Measurements from ENCODE around the gene RPL22L1.
"Not testable (repeated sequence)": the region's sequence is repeated elsewhere in the genome, so short reads cannot be mapped to it uniquely, and the experiment has no call there.

GRCh38 chr3:170818325-170818724, 51.7 kb downstream of the RPL22L1 start:
- not testable (repeated sequence) for TF ChIP-seq EZH2 (IDR thresholded peaks at IDR 0.05; ENCODE audit: borderline replicate concordance, low read depth, low read length, poor library complexity, severe bottlenecking); CTCF (conservative IDR thresholded peaks at IDR 0.05; ENCODE audit: low read depth, low read length)
